ENCODE results near the gene CMTM7. TPM values are rescaled to one million over a fixed set of nuclear protein-coding genes. Genes with fewer than 3 reads are reported as not detected.

Gene CMTM7
- total and polyA plus RNA-seq, 2 of the 8 experiments (the other 6 are each of a cell fraction or from before 2014, with no cell fraction given) = 33.3 to 65.8 TPM

DNA sequence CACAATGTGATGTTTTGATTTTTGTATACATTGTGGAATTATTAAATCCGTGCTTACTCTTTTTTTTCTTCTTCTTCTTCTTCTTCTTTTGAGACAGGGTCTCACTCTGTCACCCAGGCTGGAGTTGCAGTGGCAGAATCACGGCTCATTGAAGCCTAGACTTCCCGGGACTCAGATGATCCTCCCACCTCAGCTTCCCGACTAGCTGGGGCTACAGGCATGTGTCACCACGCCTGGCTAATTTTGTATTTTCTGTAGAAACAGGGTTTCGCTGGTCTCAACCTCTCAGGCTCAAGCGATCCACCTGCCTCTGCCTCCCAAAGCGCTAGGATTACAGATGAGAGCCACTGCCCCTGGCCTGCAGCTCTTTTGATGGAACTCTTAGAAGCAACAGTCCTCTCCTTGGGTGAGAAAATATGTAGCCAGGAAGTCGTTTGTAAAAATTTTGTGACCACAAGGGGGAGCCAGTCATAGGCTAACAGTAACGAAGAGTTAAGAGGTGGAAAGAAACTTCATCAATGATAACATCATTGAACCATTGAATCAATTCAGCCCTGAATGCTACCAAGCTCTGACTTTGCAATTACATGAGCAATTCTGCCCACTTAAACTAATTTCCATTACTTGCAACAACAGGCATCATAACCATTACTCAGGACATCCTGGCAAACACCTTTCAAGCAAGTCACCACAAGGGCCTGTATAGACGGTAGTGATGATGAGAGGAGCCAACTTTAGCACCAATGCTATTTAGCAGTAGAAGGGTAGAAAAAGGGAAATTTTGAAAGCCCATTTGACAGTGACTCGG is 16.7 kb upstream of the CMTM7 start (continued):
- TF ChIP-seq, protein P1, sequence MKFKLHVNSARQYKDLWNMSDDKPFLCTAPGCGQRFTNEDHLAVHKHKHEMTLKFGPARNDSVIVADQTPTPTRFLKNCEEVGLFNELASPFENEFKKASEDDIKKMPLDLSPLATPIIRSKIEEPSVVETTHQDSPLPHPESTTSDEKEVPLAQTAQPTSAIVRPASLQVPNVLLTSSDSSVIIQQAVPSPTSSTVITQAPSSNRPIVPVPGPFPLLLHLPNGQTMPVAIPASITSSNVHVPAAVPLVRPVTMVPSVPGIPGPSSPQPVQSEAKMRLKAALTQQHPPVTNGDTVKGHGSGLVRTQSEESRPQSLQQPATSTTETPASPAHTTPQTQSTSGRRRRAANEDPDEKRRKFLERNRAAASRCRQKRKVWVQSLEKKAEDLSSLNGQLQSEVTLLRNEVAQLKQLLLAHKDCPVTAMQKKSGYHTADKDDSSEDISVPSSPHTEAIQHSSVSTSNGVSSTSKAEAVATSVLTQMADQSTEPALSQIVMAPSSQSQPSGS (IDR thresholded peaks at IDR 0.05; ENCODE audit: low read length) = no peak
- no peak for TF ChIP-seq CHD2 (IDR thresholded peaks at IDR 0.05; ENCODE audit: low read length)
